HepG2 (cell line): ENCODE data around the gene ZNF33A. TPM values are rescaled to one million over a fixed set of nuclear protein-coding genes. Genes with fewer than 3 reads are reported as not detected.

Experiments
- CAMTA2 ChIP-seq: sonication (generic); formaldehyde crosslinking; IDR thresholded peaks from 2 replicates; pipeline ENCODE4 v1.4.0; 2020; ENCODE audit warnings: mild to moderate bottlenecking, missing genetic modification reagents, borderline replicate concordance
- CEBPB ChIP-seq: IDR thresholded peaks from 2 replicates; pipeline ENCODE4 v1.6.1; 2011; ENCODE audit warnings: low read depth, low read length, improper control_type of control experiment, borderline replicate concordance
- CSRNP1 ChIP-seq: sonication (generic); formaldehyde crosslinking; IDR thresholded peaks from 2 replicates; pipeline ENCODE4 v1.8.1; 2023; ENCODE audit warnings: mild to moderate bottlenecking, missing genetic modification reagents
- DMAP1 ChIP-seq: IDR thresholded peaks from 2 replicates; pipeline ENCODE4 v1.6.1; 2016
- E2F2 ChIP-seq: sonication (generic); formaldehyde crosslinking; IDR thresholded peaks from 2 replicates; pipeline ENCODE4 v1.4.0; 2020; ENCODE audit warnings: missing genetic modification reagents, borderline replicate concordance
- FLYWCH1 ChIP-seq: sonication (generic); formaldehyde crosslinking; IDR thresholded peaks from 2 replicates; pipeline ENCODE4 v1.8.1; 2023; ENCODE audit warnings: mild to moderate bottlenecking, missing genetic modification reagents
- HMGXB3 ChIP-seq: sonication (generic); formaldehyde crosslinking; IDR thresholded peaks from 2 replicates; pipeline ENCODE4 v1.4.0; 2020; ENCODE audit warnings: missing genetic modification reagents, borderline replicate concordance
- HNRNPLL ChIP-seq: fragments of 200-400 bp; formaldehyde crosslinking; IDR thresholded peaks from 2 replicates; pipeline ENCODE4 v1.6.1; 2017; ENCODE audit warnings: mild to moderate bottlenecking, low read depth, low read length; ENCODE audit not compliant: poor library complexity, severe bottlenecking
- MXI1 ChIP-seq: IDR thresholded peaks from 3 replicates; pipeline ENCODE4 v1.6.1; 2012; ENCODE audit warnings: low read depth, low read length, inconsistent platforms, borderline replicate concordance
- PAXIP1 ChIP-seq: sonication (generic); formaldehyde crosslinking; conservative IDR thresholded peaks from 2 replicates; pipeline ENCODE4 v1.4.0; 2020; ENCODE audit warnings: mild to moderate bottlenecking, missing genetic modification reagents, moderate library complexity
- PHF20 ChIP-seq: sonication (generic); formaldehyde crosslinking; IDR thresholded peaks from 2 replicates; pipeline ENCODE4 v1.5.0; 2020; ENCODE audit warnings: mild to moderate bottlenecking, missing genetic modification reagents
- PRPF4 ChIP-seq: fragments of 200-400 bp; formaldehyde crosslinking; IDR thresholded peaks from 2 replicates; pipeline ENCODE4 v1.6.1; 2016; ENCODE audit warnings: low read length, low read depth; ENCODE audit not compliant: poor library complexity, severe bottlenecking
- ZBTB1 ChIP-seq: sonication (generic); formaldehyde crosslinking; IDR thresholded peaks from 2 replicates; pipeline ENCODE4 v1.4.0; 2020; ENCODE audit warnings: missing genetic modification reagents, borderline replicate concordance
- ZBTB21 ChIP-seq: sonication (generic); formaldehyde crosslinking; IDR thresholded peaks from 2 replicates; pipeline ENCODE4 v1.4.0; 2020; ENCODE audit warnings: missing genetic modification reagents
- ZBTB38 ChIP-seq: sonication (generic); formaldehyde crosslinking; IDR thresholded peaks from 2 replicates; pipeline ENCODE4 v1.5.1; 2020; ENCODE audit warnings: mild to moderate bottlenecking, missing genetic modification reagents
- ZFP41 ChIP-seq: sonication (generic); formaldehyde crosslinking; IDR thresholded peaks from 2 replicates; pipeline ENCODE4 v1.4.0; 2020; ENCODE audit warnings: mild to moderate bottlenecking, missing genetic modification reagents, borderline replicate concordance
- ZNF430 ChIP-seq: sonication (generic); formaldehyde crosslinking; IDR thresholded peaks from 2 replicates; pipeline ENCODE4 v1.9.0; 2021; ENCODE audit warnings: mild to moderate bottlenecking, missing genetic modification reagents
- ZNF7 ChIP-seq: IDR thresholded peaks from 2 replicates; pipeline ENCODE4 v1.6.1; 2016; ENCODE audit warnings: missing biosample characterization, missing genetic modification reagents
- polyA plus RNA-seq, 8 experiments: library from polyadenylated mRNA; depleted of rRNA in 3 of 8; stranded (reverse) in 7 of 8; unstranded in 1 of 8; fragments of >200 nt; fragmentation: Illumina TruSeq in 4 of 8; extraction: Trizol in 4 of 8; gene quantifications; 2 replicates each; pipeline versions ENCODE4 v1.2.1 to v1.2.3, GENCODE V29; 2011 to 2016; ENCODE audit warnings: low read depth in 4 of 8, missing spikeins in 1 of 8, mixed read lengths in 1 of 8; ENCODE audit not compliant: insufficient read depth in 1 of 8
- total RNA-seq, 5 experiments: library from RNA; depleted of rRNA; stranded (reverse); fragments of >200 nt; fragmentation: Illumina TruSeq; extraction: Trizol; gene quantifications; 2 replicates each; pipeline ENCODE4 v1.2.3, GENCODE V29; 2016; ENCODE audit warnings: low read depth in 1 of 5

The ZNF33A gene
- total and polyA plus RNA-seq, 2 of the 13 experiments (the other 11 are each of a cell fraction or from before 2014, with no cell fraction given) = 13.1 to 22.5 TPM

- TF ChIP-seq CAMTA2 (CRISPR knock-in tag) = no peak
- peak; percentile 74; the same call in 1 of the 2 replicates for TF ChIP-seq ZNF430
- TF ChIP-seq FLYWCH1 (CRISPR knock-in tag) = no peak
- TF ChIP-seq PAXIP1 (CRISPR knock-in tag) = 0 out of 2 replicates have a peak, but pooled peaks have one; percentile 14
- TF ChIP-seq ZFP41 = no peak
- peak; percentile 91 for TF ChIP-seq HNRNPLL
- peak; percentile 56; the same call in 1 of the 2 replicates for TF ChIP-seq HMGXB3 (CRISPR knock-in tag)
- peak; percentile 65; the same call in 1 of the 2 replicates for TF ChIP-seq E2F2 (CRISPR knock-in tag)
- TF ChIP-seq PRPF4 = no peak
- TF ChIP-seq CEBPB = no peak
- no peak for TF ChIP-seq ZBTB38
- TF ChIP-seq MXI1 = peak; percentile 32; the same call in 1 of the 3 replicates
- no peak for TF ChIP-seq ZNF7 (CRISPR knock-in tag)
- TF ChIP-seq PHF20 (CRISPR knock-in tag) = peak; percentile 53; the same call in 1 of the 2 replicates
- TF ChIP-seq ZBTB1 = no peak
- TF ChIP-seq CSRNP1 (CRISPR knock-in tag) = no peak
- TF ChIP-seq DMAP1 (CRISPR knock-in tag) = no peak; the same call in 1 of the 2 replicates
- no peak for TF ChIP-seq ZBTB21 (CRISPR knock-in tag)
Measured at GRCh38 chr10:38010119-38010903, at the start of gene ZNF33A (continued).
